ENCODE measurements around the gene HEPACAM2. TPM values are rescaled to one million over a fixed set of nuclear protein-coding genes. Genes with fewer than 3 reads are reported as not detected.
A peak's percentile ranks its signal among the peaks of the same experiment; 100 is the strongest.

The HEPACAM2 gene
- total RNA-seq, 1 donor from 2014 or later: not detected

- peak; percentile 91 for DNase-seq (ENCODE audit: low spot score)
- Mint-ChIP-seq H3K36me3 (ENCODE audit: low read depth) (no peaks in the 10 kb centered on the region), H3K27ac (peak within 1 kb of the TSS; percentile 93), H3K4me3 (peak within 1 kb of the TSS; percentile 98), H3K9me3 (no peaks in the 10 kb centered on the region), H3K27me3 (ENCODE audit: insufficient read depth) (peaks cover 7% of the 10 kb centered on the region), H3K4me1 (ENCODE audit: low read depth) (peaks cover 18% of the 10 kb centered on the region)
- intact Hi-C loops (cut with micrococcal nuclease): loop anchor here (1.0 to 5.0 kb wide), 12 partner anchors 114 to 1425 kb away; partner anchors contain the start of genes AKAP9, BET1, COL1A2 and CYP51A1
Measured at GRCh38 chr7:93231799-93232672, 5.8 kb upstream of the HEPACAM2 start, which contains the start of gene VPS50. TSS of gene VPS50 (plus strand) at chr7:93232366. CDS start at chr7:93232468, 102 bp downstream.

- DNase-seq (ENCODE audit: low spot score): no peak
- Mint-ChIP-seq H3K36me3 (ENCODE audit: low read depth) (no peaks in the 10 kb centered on the region), H3K27ac (no peak overlapping the region), H3K9me3 (no peaks in the 10 kb centered on the region), H3K4me3 (peak overlapping the region; percentile 98), H3K4me1 (ENCODE audit: low read depth) (peaks cover 18% of the 10 kb centered on the region), H3K27me3 (ENCODE audit: insufficient read depth) (peaks cover 7% of the 10 kb centered on the region)
- intact Hi-C loops (cut with micrococcal nuclease): loop anchor here (5.0 kb wide), 4 partner anchors 784 to 1426 kb away; partner anchors contain the start of genes COL1A2, GATAD1 and SGCE
Measured at GRCh38 chr7:93231259-93231658, 5.0 kb upstream of the HEPACAM2 start.

- DNase-seq (ENCODE audit: low spot score): peak; percentile 6
- H3K36me3 Mint-ChIP-seq (ENCODE audit: low read depth): no peaks in the 10 kb centered on the region
- H3K4me1 Mint-ChIP-seq (ENCODE audit: low read depth): peaks cover 18% of the 10 kb centered on the region
- no peaks in the 10 kb centered on the region for H3K9me3 Mint-ChIP-seq
- peaks cover 13% of the 10 kb centered on the region for H3K27me3 Mint-ChIP-seq (ENCODE audit: insufficient read depth)
- H3K4me3 Mint-ChIP-seq: no peak overlapping the region
- H3K27ac Mint-ChIP-seq: no peak overlapping the region
- intact Hi-C loops (cut with micrococcal nuclease): loop anchor here (1.0 kb wide), 4 partner anchors 81 to 607 kb away; no protein-coding TSS in a partner anchor
Measured at GRCh38 chr7:93228302-93228701, 2.0 kb upstream of the HEPACAM2 start.

- Mint-ChIP-seq H3K27ac (no peak overlapping the region), H3K27me3 (ENCODE audit: insufficient read depth) (peaks cover 15% of the 10 kb centered on the region), H3K4me3 (no peak overlapping the region), H3K4me1 (ENCODE audit: low read depth) (no peaks in the 10 kb centered on the region), H3K36me3 (ENCODE audit: low read depth) (no peaks in the 10 kb centered on the region), H3K9me3 (no peaks in the 10 kb centered on the region)
- DNase-seq (ENCODE audit: low spot score): no peak
- intact Hi-C loops (cut with micrococcal nuclease): no loop called here
Measured at GRCh38 chr7:93219868-93220267, 6.4 kb downstream of the HEPACAM2 start.

GRCh38 chr7:93218997-93219827 is 7.1 kb downstream of the HEPACAM2 start:
- Mint-ChIP-seq H3K9me3 (no peaks in the 10 kb centered on the region), H3K27ac (no peak overlapping the region), H3K27me3 (ENCODE audit: insufficient read depth) (peaks cover 17% of the 10 kb centered on the region), H3K36me3 (ENCODE audit: low read depth) (no peaks in the 10 kb centered on the region), H3K4me1 (ENCODE audit: low read depth) (no peaks in the 10 kb centered on the region), H3K4me3 (no peak overlapping the region)
- intact Hi-C loops (cut with micrococcal nuclease): no loop called here
- no peak for DNase-seq (ENCODE audit: low spot score)

- Mint-ChIP-seq H3K36me3 (ENCODE audit: low read depth) (no peaks in the 10 kb centered on the region), H3K9me3 (no peaks in the 10 kb centered on the region), H3K27me3 (ENCODE audit: insufficient read depth) (peaks cover 51% of the 10 kb centered on the region), H3K4me1 (ENCODE audit: low read depth) (no peaks in the 10 kb centered on the region), H3K27ac (no peak overlapping the region), H3K4me3 (no peak overlapping the region)
- DNase-seq (ENCODE audit: low spot score): no peak
- intact Hi-C loops (cut with micrococcal nuclease): no loop called here
Measured at GRCh38 chr7:93212881-93213280, 13.4 kb downstream of the HEPACAM2 start.

- peaks cover 60% of the 10 kb centered on the region for H3K27me3 Mint-ChIP-seq (ENCODE audit: insufficient read depth)
- DNase-seq (ENCODE audit: low spot score): no peak
- intact Hi-C loops (cut with micrococcal nuclease): no loop called here
- no peaks in the 10 kb centered on the region for H3K36me3 Mint-ChIP-seq (ENCODE audit: low read depth)
- no peak overlapping the region for H3K4me3 Mint-ChIP-seq
- no peak overlapping the region for H3K27ac Mint-ChIP-seq
- no peaks in the 10 kb centered on the region for H3K4me1 Mint-ChIP-seq (ENCODE audit: low read depth)
- no peaks in the 10 kb centered on the region for H3K9me3 Mint-ChIP-seq
Measured at GRCh38 chr7:93211228-93211818, 14.9 kb downstream of the HEPACAM2 start.

GRCh38 chr7:93205046-93205445 is 21.2 kb downstream of the HEPACAM2 start:
- no peaks in the 10 kb centered on the region for H3K4me1 Mint-ChIP-seq (ENCODE audit: low read depth)
- no peak overlapping the region for H3K4me3 Mint-ChIP-seq
- H3K27me3 Mint-ChIP-seq (ENCODE audit: insufficient read depth): peaks cover 32% of the 10 kb centered on the region
- intact Hi-C loops (cut with micrococcal nuclease): no loop called here
- H3K9me3 Mint-ChIP-seq: no peaks in the 10 kb centered on the region
- DNase-seq (ENCODE audit: low spot score): no peak
- H3K36me3 Mint-ChIP-seq (ENCODE audit: low read depth): no peaks in the 10 kb centered on the region
- H3K27ac Mint-ChIP-seq: no peak overlapping the region

GRCh38 chr7:93203496-93203895 is 22.8 kb downstream of the HEPACAM2 start:
- no peak overlapping the region for H3K27ac Mint-ChIP-seq
- H3K4me1 Mint-ChIP-seq (ENCODE audit: low read depth): no peaks in the 10 kb centered on the region
- no peaks in the 10 kb centered on the region for H3K36me3 Mint-ChIP-seq (ENCODE audit: low read depth)
- no peak for DNase-seq (ENCODE audit: low spot score)
- intact Hi-C loops (cut with micrococcal nuclease): no loop called here
- peaks cover 33% of the 10 kb centered on the region for H3K27me3 Mint-ChIP-seq (ENCODE audit: insufficient read depth)
- no peak overlapping the region for H3K4me3 Mint-ChIP-seq
- H3K9me3 Mint-ChIP-seq: no peaks in the 10 kb centered on the region

GRCh38 chr7:93202594-93203250 is 23.5 kb downstream of the HEPACAM2 start:
- peaks cover 32% of the 10 kb centered on the region for H3K27me3 Mint-ChIP-seq (ENCODE audit: insufficient read depth)
- H3K36me3 Mint-ChIP-seq (ENCODE audit: low read depth): no peaks in the 10 kb centered on the region
- H3K9me3 Mint-ChIP-seq: no peaks in the 10 kb centered on the region
- no peak for DNase-seq (ENCODE audit: low spot score)
- no peaks in the 10 kb centered on the region for H3K4me1 Mint-ChIP-seq (ENCODE audit: low read depth)
- no peak overlapping the region for H3K27ac Mint-ChIP-seq
- intact Hi-C loops (cut with micrococcal nuclease): no loop called here
- no peak overlapping the region for H3K4me3 Mint-ChIP-seq

GRCh38 chr7:93198472-93198871 is 27.8 kb downstream of the HEPACAM2 start:
- H3K4me3 Mint-ChIP-seq: no peak overlapping the region
- H3K36me3 Mint-ChIP-seq (ENCODE audit: low read depth): no peaks in the 10 kb centered on the region
- H3K9me3 Mint-ChIP-seq: no peaks in the 10 kb centered on the region
- H3K27ac Mint-ChIP-seq: no peak overlapping the region
- H3K4me1 Mint-ChIP-seq (ENCODE audit: low read depth): no peaks in the 10 kb centered on the region
- no peak for DNase-seq (ENCODE audit: low spot score)
- intact Hi-C loops (cut with micrococcal nuclease): no loop called here
- H3K27me3 Mint-ChIP-seq (ENCODE audit: insufficient read depth): peaks cover 27% of the 10 kb centered on the region

- H3K27ac Mint-ChIP-seq: no peak overlapping the region
- no peak for DNase-seq (ENCODE audit: low spot score)
- H3K27me3 Mint-ChIP-seq (ENCODE audit: insufficient read depth): peaks cover 27% of the 10 kb centered on the region
- no peaks in the 10 kb centered on the region for H3K4me1 Mint-ChIP-seq (ENCODE audit: low read depth)
- H3K4me3 Mint-ChIP-seq: no peak overlapping the region
- no peaks in the 10 kb centered on the region for H3K9me3 Mint-ChIP-seq
- intact Hi-C loops (cut with micrococcal nuclease): no loop called here
- H3K36me3 Mint-ChIP-seq (ENCODE audit: low read depth): no peaks in the 10 kb centered on the region
Measured at GRCh38 chr7:93196336-93196735, 29.9 kb downstream of the HEPACAM2 start.

Data from activated T-helper 1 cell treated with anti-CD3 and anti-CD28 coated beads, Interleukin-12 subunit alpha, Interleukin-12 subunit beta, Interleukin-2, Interleukin-4 antibody, amounts not matched to agents 30 ng/mL and 10 ng/mL and 1 ng/mL, durations not matched to agents 14 hours and 24 hours and 36 hours (primary cell).